Parathyroid adenoma (tissue), 2 donors: ENCODE results near the gene LUC7L.
"Not testable (repeated sequence)": the region's sequence is repeated elsewhere in the genome, so short reads cannot be mapped to it uniquely, and the experiment has no call there.

Source experiments
- H2AFZ ChIP-seq: fragments of 300-600 bp; sonication (generic); one replicate; pipeline ENCODE4 v1.7.0; 2017; ENCODE audit warnings: antibody characterized with exemption, mild to moderate bottlenecking
- H3K27ac ChIP-seq: fragments of 300-600 bp; sonication (generic); one replicate; pipeline ENCODE4 v1.7.0; 2017
- H3K27me3 ChIP-seq: fragments of 300-600 bp; sonication (generic); one replicate; pipeline ENCODE4 v1.7.0; 2017; ENCODE audit warnings: low read length; ENCODE audit not compliant: control insufficient read depth, insufficient read depth
- H3K36me3 ChIP-seq: fragments of 300-600 bp; sonication (generic); one replicate; pipeline ENCODE4 v1.7.0; 2017; ENCODE audit warnings: low read length; ENCODE audit not compliant: control insufficient read depth, insufficient read depth
- H3K4me1 ChIP-seq: fragments of 300-600 bp; sonication (generic); one replicate; pipeline ENCODE4 v1.7.0; 2017; ENCODE audit warnings: control low read depth
- H3K4me2 ChIP-seq: fragments of 300-600 bp; sonication (generic); one replicate; pipeline ENCODE4 v1.7.0; 2017; ENCODE audit warnings: low read length
- H3K4me3 ChIP-seq: fragments of 300-600 bp; sonication (generic); one replicate; pipeline ENCODE4 v1.7.0; 2017; ENCODE audit warnings: low read depth, low read length
- H3K79me2 ChIP-seq: fragments of 300-600 bp; sonication (generic); one replicate; pipeline ENCODE4 v1.7.0; 2017; ENCODE audit warnings: control low read depth
- H3K9ac ChIP-seq: fragments of 300-600 bp; sonication (generic); one replicate; pipeline ENCODE4 v1.7.0; 2017; ENCODE audit warnings: mild to moderate bottlenecking
- H3K9me3 ChIP-seq: fragments of 300-600 bp; sonication (generic); one replicate; pipeline ENCODE4 v1.7.0; 2017; ENCODE audit warnings: low read length; ENCODE audit not compliant: control insufficient read depth
- TF ChIP-seq, protein P1 (sequence below): fragments of 300-600 bp; sonication (generic); IDR thresholded peaks from one replicate; pipeline ENCODE4 v1.7.0; 2017; ENCODE audit warnings: antibody characterized with exemption, mild to moderate bottlenecking
- donor health status: primary hyperparathyroidism.

Gene LUC7L

GRCh38 chr16:170788-171187, 58.5 kb downstream of the LUC7L start:
- peaks cover 9% of the 10 kb centered on the region for H3K27me3 ChIP-seq
- H2AFZ ChIP-seq = no peak overlapping the region
- TF ChIP-seq, protein P1, sequence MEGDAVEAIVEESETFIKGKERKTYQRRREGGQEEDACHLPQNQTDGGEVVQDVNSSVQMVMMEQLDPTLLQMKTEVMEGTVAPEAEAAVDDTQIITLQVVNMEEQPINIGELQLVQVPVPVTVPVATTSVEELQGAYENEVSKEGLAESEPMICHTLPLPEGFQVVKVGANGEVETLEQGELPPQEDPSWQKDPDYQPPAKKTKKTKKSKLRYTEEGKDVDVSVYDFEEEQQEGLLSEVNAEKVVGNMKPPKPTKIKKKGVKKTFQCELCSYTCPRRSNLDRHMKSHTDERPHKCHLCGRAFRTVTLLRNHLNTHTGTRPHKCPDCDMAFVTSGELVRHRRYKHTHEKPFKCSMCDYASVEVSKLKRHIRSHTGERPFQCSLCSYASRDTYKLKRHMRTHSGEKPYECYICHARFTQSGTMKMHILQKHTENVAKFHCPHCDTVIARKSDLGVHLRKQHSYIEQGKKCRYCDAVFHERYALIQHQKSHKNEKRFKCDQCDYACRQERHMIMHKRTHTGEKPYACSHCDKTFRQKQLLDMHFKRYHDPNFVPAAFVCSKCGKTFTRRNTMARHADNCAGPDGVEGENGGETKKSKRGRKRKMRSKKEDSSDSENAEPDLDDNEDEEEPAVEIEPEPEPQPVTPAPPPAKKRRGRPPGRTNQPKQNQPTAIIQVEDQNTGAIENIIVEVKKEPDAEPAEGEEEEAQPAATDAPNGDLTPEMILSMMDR = no peak

DNA sequence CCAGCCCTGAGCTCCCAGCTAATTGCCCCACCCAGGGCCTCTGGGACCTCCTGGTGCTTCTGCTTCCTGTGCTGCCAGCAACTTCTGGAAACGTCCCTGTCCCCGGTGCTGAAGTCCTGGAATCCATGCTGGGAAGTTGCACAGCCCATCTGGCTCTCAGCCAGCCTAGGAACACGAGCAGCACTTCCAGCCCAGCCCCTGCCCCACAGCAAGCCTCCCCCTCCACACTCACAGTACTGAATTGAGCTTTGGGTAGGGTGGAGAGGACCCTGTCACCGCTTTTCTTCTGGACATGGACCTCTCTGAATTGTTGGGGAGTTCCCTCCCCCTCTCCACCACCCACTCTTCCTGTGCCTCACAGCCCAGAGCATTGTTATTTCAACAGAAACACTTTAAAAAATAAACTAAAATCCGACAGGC, 59.2 kb downstream of the LUC7L start:
- not testable (repeated sequence) for H3K9ac ChIP-seq, H3K9me3 ChIP-seq, H3K36me3 ChIP-seq, H3K4me1 ChIP-seq, H3K79me2 ChIP-seq, H3K4me3 ChIP-seq, H3K27ac ChIP-seq, H3K4me2 ChIP-seq, H2AFZ ChIP-seq
- H3K27me3 ChIP-seq = peaks cover 16% of the 10 kb centered on the region

More at GRCh38 chr16:170788-171187, 58.5 kb downstream of the LUC7L start:
- H3K4me3 ChIP-seq = no peak overlapping the region
- H3K4me1 ChIP-seq = peaks cover 5% of the 10 kb centered on the region
- H3K9me3 ChIP-seq = no peaks in the 10 kb centered on the region
- no peak overlapping the region for H3K27ac ChIP-seq
- H3K36me3 ChIP-seq = no peaks in the 10 kb centered on the region
- H3K79me2 ChIP-seq = no peaks in the 10 kb centered on the region
- H3K9ac ChIP-seq = no peak overlapping the region
- H3K4me2 ChIP-seq = no peak overlapping the region

GRCh38 chr16:169014-169413, 60.2 kb downstream of the LUC7L start:
- peaks cover 7% of the 10 kb centered on the region for H3K4me1 ChIP-seq
- no peak overlapping the region for H3K9ac ChIP-seq
- H2AFZ ChIP-seq = no peak overlapping the region
- H3K4me2 ChIP-seq = no peak overlapping the region
- H3K27me3 ChIP-seq = peaks cover 17% of the 10 kb centered on the region
- TF ChIP-seq, protein P1 = no peak
- no peak overlapping the region for H3K4me3 ChIP-seq
- no peaks in the 10 kb centered on the region for H3K36me3 ChIP-seq
- no peaks in the 10 kb centered on the region for H3K9me3 ChIP-seq
- H3K79me2 ChIP-seq = no peaks in the 10 kb centered on the region
- H3K27ac ChIP-seq = no peak overlapping the region

- TF ChIP-seq, protein P1 = no peak
- no peaks in the 10 kb centered on the region for H3K9me3 ChIP-seq
- H3K4me3 ChIP-seq = no peak overlapping the region
- H3K27me3 ChIP-seq = peaks cover 17% of the 10 kb centered on the region
- no peak overlapping the region for H3K9ac ChIP-seq
- no peaks in the 10 kb centered on the region for H3K36me3 ChIP-seq
- H3K79me2 ChIP-seq = no peaks in the 10 kb centered on the region
- H3K4me1 ChIP-seq = peaks cover 7% of the 10 kb centered on the region
- no peak overlapping the region for H3K27ac ChIP-seq
- no peak overlapping the region for H2AFZ ChIP-seq
- no peak overlapping the region for H3K4me2 ChIP-seq
These were observed 60.8 kb downstream of the LUC7L start for GRCh38 chr16:168424-168823.

DNA sequence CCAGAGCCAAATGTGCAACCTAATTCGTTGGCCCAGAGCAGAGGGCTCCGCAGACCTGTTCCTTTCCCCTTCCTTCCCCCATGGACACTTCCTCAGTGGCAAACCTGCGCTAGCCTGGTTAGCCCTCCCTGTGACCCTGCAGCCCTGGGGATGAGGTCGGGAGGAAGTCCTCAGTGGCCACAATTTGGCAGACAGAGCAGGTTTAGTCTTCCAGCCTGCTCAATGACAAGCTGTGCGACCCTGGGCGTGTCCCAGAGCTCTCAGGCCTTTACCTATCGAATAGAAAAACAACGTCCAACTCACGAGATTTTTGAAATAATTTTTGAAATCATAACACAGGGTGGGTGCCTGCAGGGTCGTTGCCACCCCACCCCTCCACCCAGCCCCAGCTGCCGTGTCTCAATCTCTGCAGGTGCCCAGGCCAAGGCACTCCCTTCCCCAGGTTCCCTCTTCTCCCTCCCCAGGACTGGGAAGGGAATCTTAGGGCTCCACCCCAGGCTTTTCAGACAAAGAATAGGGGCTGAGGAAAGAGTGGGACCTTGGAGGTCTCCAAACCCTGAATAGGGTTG, 62.0 kb downstream of the LUC7L start:
- TF ChIP-seq, protein P1 = no peak
- Histone ChIP-seq H3K4me3 (no peak overlapping the region), H3K27me3 (peaks cover 17% of the 10 kb centered on the region), H3K9ac (no peak overlapping the region), H2AFZ (no peak overlapping the region), H3K79me2 (no peaks in the 10 kb centered on the region), H3K4me1 (peaks cover 7% of the 10 kb centered on the region), H3K36me3 (no peaks in the 10 kb centered on the region), H3K27ac (no peak overlapping the region), H3K4me2 (no peak overlapping the region), H3K9me3 (no peaks in the 10 kb centered on the region)
